ENCODE measurements around the gene LACRT.

The LACRT gene

GRCh38 chr12:54593135-54593534 lies 41.6 kb downstream of the LACRT start:
- Histone ChIP-seq H3K9me3 (ENCODE audit: control insufficient read depth, low read length) (no peaks in the 10 kb centered on the region), H3K4me1 (ENCODE audit: control insufficient read depth, insufficient read depth, low read length) (peaks cover 5% of the 10 kb centered on the region), H3K27me3 (ENCODE audit: control insufficient read depth, insufficient read depth, low read length) (peaks cover 32% of the 10 kb centered on the region), H3K9ac (ENCODE audit: low read length) (no peak overlapping the region), H3K4me3 (ENCODE audit: low read length) (no peak overlapping the region), H3K36me3 (ENCODE audit: control insufficient read depth, insufficient read depth, low read length) (no peaks in the 10 kb centered on the region)

- Histone ChIP-seq H3K36me3 (ENCODE audit: control insufficient read depth, insufficient read depth, low read length) (no peaks in the 10 kb centered on the region), H3K9me3 (ENCODE audit: control insufficient read depth, low read length) (no peaks in the 10 kb centered on the region), H3K4me3 (ENCODE audit: low read length) (no peak overlapping the region), H3K4me1 (ENCODE audit: control insufficient read depth, insufficient read depth, low read length) (peaks cover 5% of the 10 kb centered on the region), H3K9ac (ENCODE audit: low read length) (no peak overlapping the region), H3K27me3 (ENCODE audit: control insufficient read depth, insufficient read depth, low read length) (peaks cover 40% of the 10 kb centered on the region)
These were observed 42.4 kb downstream of the LACRT start for GRCh38 chr12:54592316-54592715.

GRCh38 chr12:54590978-54591591 lies 43.6 kb downstream of the LACRT start:
- Histone ChIP-seq H3K36me3 (ENCODE audit: control insufficient read depth, insufficient read depth, low read length) (no peaks in the 10 kb centered on the region), H3K9me3 (ENCODE audit: control insufficient read depth, low read length) (no peaks in the 10 kb centered on the region), H3K9ac (ENCODE audit: low read length) (no peak overlapping the region), H3K27me3 (ENCODE audit: control insufficient read depth, insufficient read depth, low read length) (peaks cover 46% of the 10 kb centered on the region), H3K4me3 (ENCODE audit: low read length) (no peak overlapping the region), H3K4me1 (ENCODE audit: control insufficient read depth, insufficient read depth, low read length) (peaks cover 5% of the 10 kb centered on the region)

GRCh38 chr12:54589964-54590363 lies 44.7 kb downstream of the LACRT start:
- Histone ChIP-seq H3K36me3 (ENCODE audit: control insufficient read depth, insufficient read depth, low read length) (no peaks in the 10 kb centered on the region), H3K4me1 (ENCODE audit: control insufficient read depth, insufficient read depth, low read length) (peaks cover 5% of the 10 kb centered on the region), H3K9me3 (ENCODE audit: control insufficient read depth, low read length) (no peaks in the 10 kb centered on the region), H3K4me3 (ENCODE audit: low read length) (no peak overlapping the region), H3K9ac (ENCODE audit: low read length) (no peak overlapping the region), H3K27me3 (ENCODE audit: control insufficient read depth, insufficient read depth, low read length) (peaks cover 49% of the 10 kb centered on the region)

GRCh38 chr12:54588890-54589267 lies 45.8 kb downstream of the LACRT start:
- Histone ChIP-seq H3K36me3 (ENCODE audit: control insufficient read depth, insufficient read depth, low read length) (no peaks in the 10 kb centered on the region), H3K9me3 (ENCODE audit: control insufficient read depth, low read length) (no peaks in the 10 kb centered on the region), H3K27me3 (ENCODE audit: control insufficient read depth, insufficient read depth, low read length) (peaks cover 50% of the 10 kb centered on the region), H3K4me1 (ENCODE audit: control insufficient read depth, insufficient read depth, low read length) (peaks cover 5% of the 10 kb centered on the region), H3K9ac (ENCODE audit: low read length) (no peak overlapping the region), H3K4me3 (ENCODE audit: low read length) (no peak overlapping the region)

- H3K9ac ChIP-seq (ENCODE audit: low read length): no peak within 1 kb of the TSS
- peaks cover 5% of the 10 kb centered on the region for H3K4me1 ChIP-seq (ENCODE audit: control insufficient read depth, insufficient read depth, low read length)
- no peak within 1 kb of the TSS for H3K4me3 ChIP-seq (ENCODE audit: low read length)
- H3K27me3 ChIP-seq (ENCODE audit: control insufficient read depth, insufficient read depth, low read length): peaks cover 49% of the 10 kb centered on the region
- no peaks in the 10 kb centered on the region for H3K9me3 ChIP-seq (ENCODE audit: control insufficient read depth, low read length)
- no peaks in the 10 kb centered on the region for H3K36me3 ChIP-seq (ENCODE audit: control insufficient read depth, insufficient read depth, low read length)
These were observed 46.4 kb downstream of the LACRT start, which contains the start of gene PPP1R1A for GRCh38 chr12:54588110-54588889. Gene PPP1R1A (minus strand): TSS chr12:54588659. CDS start chr12:54588488, 171 bp downstream.

- peaks cover 5% of the 10 kb centered on the region for H3K4me1 ChIP-seq (ENCODE audit: control insufficient read depth, insufficient read depth, low read length)
These were observed 47.3 kb downstream of the LACRT start for GRCh38 chr12:54587315-54587873.

GRCh38 chr12:54586620-54587019 lies 48.1 kb downstream of the LACRT start:
- Histone ChIP-seq H3K9me3 (ENCODE audit: control insufficient read depth, low read length) (no peaks in the 10 kb centered on the region), H3K27me3 (ENCODE audit: control insufficient read depth, insufficient read depth, low read length) (peaks cover 41% of the 10 kb centered on the region), H3K36me3 (ENCODE audit: control insufficient read depth, insufficient read depth, low read length) (no peaks in the 10 kb centered on the region), H3K4me3 (ENCODE audit: low read length) (no peak overlapping the region), H3K4me1 (ENCODE audit: control insufficient read depth, insufficient read depth, low read length) (peaks cover 5% of the 10 kb centered on the region), H3K9ac (ENCODE audit: low read length) (no peak overlapping the region)

More at GRCh38 chr12:54587315-54587873, 47.3 kb downstream of the LACRT start:
- Histone ChIP-seq H3K4me3 (ENCODE audit: low read length) (no peak overlapping the region), H3K9me3 (ENCODE audit: control insufficient read depth, low read length) (no peaks in the 10 kb centered on the region), H3K36me3 (ENCODE audit: control insufficient read depth, insufficient read depth, low read length) (no peaks in the 10 kb centered on the region), H3K9ac (ENCODE audit: low read length) (no peak overlapping the region), H3K27me3 (ENCODE audit: control insufficient read depth, insufficient read depth, low read length) (peaks cover 48% of the 10 kb centered on the region)

- H3K4me1 ChIP-seq (ENCODE audit: control insufficient read depth, insufficient read depth, low read length): peaks cover 5% of the 10 kb centered on the region
- no peak overlapping the region for H3K9ac ChIP-seq (ENCODE audit: low read length)
These were observed 49.5 kb downstream of the LACRT start for GRCh38 chr12:54585243-54585642.

GRCh38 chr12:54584128-54584527 lies 50.6 kb downstream of the LACRT start:
- H3K9ac ChIP-seq (ENCODE audit: low read length): no peak overlapping the region
- no peaks in the 10 kb centered on the region for H3K9me3 ChIP-seq (ENCODE audit: control insufficient read depth, low read length)
- no peak overlapping the region for H3K4me3 ChIP-seq (ENCODE audit: low read length)
- peaks cover 35% of the 10 kb centered on the region for H3K27me3 ChIP-seq (ENCODE audit: control insufficient read depth, insufficient read depth, low read length)
- no peaks in the 10 kb centered on the region for H3K36me3 ChIP-seq (ENCODE audit: control insufficient read depth, insufficient read depth, low read length)
- peaks cover 12% of the 10 kb centered on the region for H3K4me1 ChIP-seq (ENCODE audit: control insufficient read depth, insufficient read depth, low read length)

More at GRCh38 chr12:54585243-54585642, 49.5 kb downstream of the LACRT start:
- H3K27me3 ChIP-seq (ENCODE audit: control insufficient read depth, insufficient read depth, low read length): peaks cover 38% of the 10 kb centered on the region
- no peaks in the 10 kb centered on the region for H3K36me3 ChIP-seq (ENCODE audit: control insufficient read depth, insufficient read depth, low read length)
- H3K4me3 ChIP-seq (ENCODE audit: low read length): no peak overlapping the region
- no peaks in the 10 kb centered on the region for H3K9me3 ChIP-seq (ENCODE audit: control insufficient read depth, low read length)

- Histone ChIP-seq H3K4me1 (ENCODE audit: control insufficient read depth, insufficient read depth, low read length) (peaks cover 8% of the 10 kb centered on the region), H3K36me3 (ENCODE audit: control insufficient read depth, insufficient read depth, low read length) (no peaks in the 10 kb centered on the region), H3K9ac (ENCODE audit: low read length) (no peak overlapping the region), H3K27me3 (ENCODE audit: control insufficient read depth, insufficient read depth, low read length) (peaks cover 31% of the 10 kb centered on the region), H3K4me3 (ENCODE audit: low read length) (no peak overlapping the region), H3K9me3 (ENCODE audit: control insufficient read depth, low read length) (no peaks in the 10 kb centered on the region)
These were observed 51.0 kb downstream of the LACRT start for GRCh38 chr12:54583726-54584125.

GRCh38 chr12:54581412-54581811 lies 53.3 kb downstream of the LACRT start:
- Histone ChIP-seq H3K4me1 (ENCODE audit: control insufficient read depth, insufficient read depth, low read length) (peaks cover 8% of the 10 kb centered on the region), H3K9ac (ENCODE audit: low read length) (no peak overlapping the region), H3K36me3 (ENCODE audit: control insufficient read depth, insufficient read depth, low read length) (no peaks in the 10 kb centered on the region), H3K4me3 (ENCODE audit: low read length) (no peak overlapping the region), H3K9me3 (ENCODE audit: control insufficient read depth, low read length) (no peaks in the 10 kb centered on the region), H3K27me3 (ENCODE audit: control insufficient read depth, insufficient read depth, low read length) (peaks cover 14% of the 10 kb centered on the region)

All from mucosa of stomach (tissue), 1 donor.